Ishikawa (cell line): ENCODE data around the gene MIX23.

ENCODE experiments used
- CEBPB ChIP-seq: IDR thresholded peaks from 2 replicates; pipeline ENCODE4 v1.6.1; 2012
- EP300 ChIP-seq: IDR thresholded peaks from 2 replicates; pipeline ENCODE4 v1.6.1; 2012; ENCODE audit warnings: borderline replicate concordance
- FOXM1 ChIP-seq: IDR thresholded peaks from 2 replicates; pipeline ENCODE4 v1.6.1; 2012; ENCODE audit warnings: low read depth, borderline replicate concordance
- NFIC ChIP-seq: IDR thresholded peaks from 2 replicates; pipeline ENCODE4 v1.6.1; 2012
- USF1 ChIP-seq: IDR thresholded peaks from 2 replicates; pipeline ENCODE4 v1.6.1; 2012
- YY1 ChIP-seq: IDR thresholded peaks from 2 replicates; pipeline ENCODE4 v1.6.1; 2012; ENCODE audit warnings: low read depth
- TF ChIP-seq, protein P1 (sequence below): IDR thresholded peaks from 2 replicates; pipeline ENCODE4 v1.6.1; 2012; ENCODE audit warnings: low read depth, mild to moderate bottlenecking

DNA sequence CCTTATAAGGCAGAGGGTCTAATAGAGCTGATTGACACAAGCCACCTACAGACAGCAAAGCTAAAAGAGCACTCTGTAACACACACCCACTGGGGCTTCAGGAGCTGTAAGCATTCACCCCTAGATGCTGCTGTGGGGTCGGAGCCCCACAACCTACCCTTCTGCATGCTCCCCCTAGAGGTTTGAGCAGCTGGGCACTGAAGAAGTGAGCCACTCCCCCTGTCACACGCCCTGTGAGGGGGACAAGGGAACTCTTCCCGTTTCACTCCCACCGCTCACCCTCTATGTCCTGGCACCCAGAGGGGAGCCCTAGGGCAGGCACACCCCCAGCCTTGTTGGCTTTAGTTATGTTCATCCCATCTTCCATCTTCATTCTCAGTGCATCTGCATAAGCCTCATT lies 67.4 kb downstream of the MIX23 start:
- TF ChIP-seq, protein P1, sequence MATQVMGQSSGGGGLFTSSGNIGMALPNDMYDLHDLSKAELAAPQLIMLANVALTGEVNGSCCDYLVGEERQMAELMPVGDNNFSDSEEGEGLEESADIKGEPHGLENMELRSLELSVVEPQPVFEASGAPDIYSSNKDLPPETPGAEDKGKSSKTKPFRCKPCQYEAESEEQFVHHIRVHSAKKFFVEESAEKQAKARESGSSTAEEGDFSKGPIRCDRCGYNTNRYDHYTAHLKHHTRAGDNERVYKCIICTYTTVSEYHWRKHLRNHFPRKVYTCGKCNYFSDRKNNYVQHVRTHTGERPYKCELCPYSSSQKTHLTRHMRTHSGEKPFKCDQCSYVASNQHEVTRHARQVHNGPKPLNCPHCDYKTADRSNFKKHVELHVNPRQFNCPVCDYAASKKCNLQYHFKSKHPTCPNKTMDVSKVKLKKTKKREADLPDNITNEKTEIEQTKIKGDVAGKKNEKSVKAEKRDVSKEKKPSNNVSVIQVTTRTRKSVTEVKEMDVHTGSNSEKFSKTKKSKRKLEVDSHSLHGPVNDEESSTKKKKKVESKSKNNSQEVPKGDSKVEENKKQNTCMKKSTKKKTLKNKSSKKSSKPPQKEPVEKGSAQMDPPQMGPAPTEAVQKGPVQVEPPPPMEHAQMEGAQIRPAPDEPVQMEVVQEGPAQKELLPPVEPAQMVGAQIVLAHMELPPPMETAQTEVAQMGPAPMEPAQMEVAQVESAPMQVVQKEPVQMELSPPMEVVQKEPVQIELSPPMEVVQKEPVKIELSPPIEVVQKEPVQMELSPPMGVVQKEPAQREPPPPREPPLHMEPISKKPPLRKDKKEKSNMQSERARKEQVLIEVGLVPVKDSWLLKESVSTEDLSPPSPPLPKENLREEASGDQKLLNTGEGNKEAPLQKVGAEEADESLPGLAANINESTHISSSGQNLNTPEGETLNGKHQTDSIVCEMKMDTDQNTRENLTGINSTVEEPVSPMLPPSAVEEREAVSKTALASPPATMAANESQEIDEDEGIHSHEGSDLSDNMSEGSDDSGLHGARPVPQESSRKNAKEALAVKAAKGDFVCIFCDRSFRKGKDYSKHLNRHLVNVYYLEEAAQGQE = no peak
- TF ChIP-seq NFIC (no peak), CEBPB (no peak), FOXM1 (no peak), USF1 (no peak), YY1 (no peak), EP300 (no peak)
